Peyer's patch (tissue), 4 donors: ENCODE measurements around the gene HOXA1. TPM values are rescaled to one million over a fixed set of nuclear protein-coding genes. Genes with fewer than 3 reads are reported as not detected.
"Not testable (repeated sequence)": the region's sequence is repeated elsewhere in the genome, so short reads cannot be mapped to it uniquely, and the experiment has no call there.

Experiments
- DNase-seq, 3 donors: peaks; one replicate each; pipeline ENCODE4 v3.0.0-alpha.2; 2017 to 2019
- H3K27ac ChIP-seq, 4 donors: fragments of 200-600 bp; sonication (generic); one replicate each; pipeline ENCODE4 v1.5.1; 2016 to 2019
- H3K27me3 ChIP-seq, 2 donors: fragments of 200-600 bp; sonication (generic); one replicate each; pipeline ENCODE4 v1.5.1; 2019
- H3K36me3 ChIP-seq, 3 donors: fragments of 200-600 bp; sonication (generic); one replicate each; pipeline ENCODE4 v1.5.1; 2016 to 2019
- H3K4me1 ChIP-seq, 4 donors: fragments of 200-600 bp; sonication (generic); one replicate each; pipeline ENCODE4 v1.5.1; 2016 to 2019
- H3K4me3 ChIP-seq, 4 donors: fragments of 200-600 bp; sonication (generic); 1 replicate in 3 of 4; 2 replicates in 1 of 4; pipeline ENCODE4 v1.5.1; 2016 to 2019; ENCODE audit warnings: mild to moderate bottlenecking in 1 of 4
- H3K9me3 ChIP-seq, 4 donors: fragments of 200-600 bp; sonication (generic); one replicate each; pipeline ENCODE4 v1.5.1; 2016 to 2019; ENCODE audit warnings: mild to moderate bottlenecking in 1 of 4
- CTCF ChIP-seq, 6 experiments: fragments of 450-650 bp in 4 of 6; fragments of 200-600 bp in 2 of 6; sonication (generic) in 1 of 6; IDR thresholded peaks; one replicate each; pipeline ENCODE4 v1.5.1; 2017 to 2019; ENCODE audit warnings: antibody characterized with exemption in 6 of 6, mild to moderate bottlenecking in 3 of 6, moderate library complexity in 1 of 6
- POLR2A ChIP-seq, 2 donors: fragments of 450-650 bp; IDR thresholded peaks; one replicate each; pipeline ENCODE4 v1.5.1; 2017; ENCODE audit warnings: antibody characterized with exemption in 2 of 2, mild to moderate bottlenecking in 2 of 2, moderate library complexity in 2 of 2
- total RNA-seq, 4 donors: library from RNA; depleted of rRNA; stranded (reverse); fragments of >200 nt; gene quantifications; one replicate each; pipeline ENCODE4 v1.1.0, GENCODE V29; 2016

The HOXA1 gene
- total RNA-seq, 4 donors from 2014 or later: 1.7 to 5.3 (median 1.9) TPM

GRCh38 chr7:27062946-27063345 lies 32.9 kb downstream of the HOXA1 start:
- no peaks in the 10 kb centered on the region for H3K36me3 ChIP-seq
- no peaks in the 10 kb centered on the region for H3K27me3 ChIP-seq
- H3K4me1 ChIP-seq: no peaks in the 10 kb centered on the region
- DNase-seq: no peak
- H3K27ac ChIP-seq: no peak overlapping the region
- H3K4me3 ChIP-seq: no peak overlapping the region
- H3K9me3 ChIP-seq: no peaks in the 10 kb centered on the region
- TF ChIP-seq POLR2A (IDR thresholded peaks at IDR 0.05): no peak
- no peak for TF ChIP-seq CTCF (IDR thresholded peaks at IDR 0.05)

GRCh38 chr7:27053153-27053552 lies 42.6 kb downstream of the HOXA1 start:
- TF ChIP-seq CTCF (IDR thresholded peaks at IDR 0.05) (no peak), POLR2A (IDR thresholded peaks at IDR 0.05) (no peak)
- no peak overlapping the region for H3K27ac ChIP-seq
- no peaks in the 10 kb centered on the region for H3K27me3 ChIP-seq
- no peaks in the 10 kb centered on the region for H3K4me1 ChIP-seq
- no peak for DNase-seq
- no peaks in the 10 kb centered on the region for H3K36me3 ChIP-seq
- no peaks in the 10 kb centered on the region for H3K9me3 ChIP-seq
- H3K4me3 ChIP-seq: no peak overlapping the region

GRCh38 chr7:27051451-27051850 lies 44.3 kb downstream of the HOXA1 start:
- H3K27me3 ChIP-seq: no peaks in the 10 kb centered on the region
- H3K4me1 ChIP-seq: no peaks in the 10 kb centered on the region
- no peak for DNase-seq
- H3K27ac ChIP-seq: no peak overlapping the region
- H3K36me3 ChIP-seq: no peaks in the 10 kb centered on the region
- TF ChIP-seq CTCF (IDR thresholded peaks at IDR 0.05): no peak
- no peak for TF ChIP-seq POLR2A (IDR thresholded peaks at IDR 0.05)
- no peak overlapping the region for H3K4me3 ChIP-seq
- no peaks in the 10 kb centered on the region for H3K9me3 ChIP-seq

GRCh38 chr7:27048438-27048837 lies 47.4 kb downstream of the HOXA1 start:
- H3K4me3 ChIP-seq: no peak overlapping the region
- TF ChIP-seq POLR2A (IDR thresholded peaks at IDR 0.05): no peak
- no peak for TF ChIP-seq CTCF (IDR thresholded peaks at IDR 0.05)
- DNase-seq: no peak
- no peak overlapping the region for H3K27ac ChIP-seq
- H3K27me3 ChIP-seq: no peaks in the 10 kb centered on the region
- no peaks in the 10 kb centered on the region for H3K36me3 ChIP-seq
- no peaks in the 10 kb centered on the region for H3K9me3 ChIP-seq
- H3K4me1 ChIP-seq: no peaks in the 10 kb centered on the region

GRCh38 chr7:27046854-27047549 lies 48.8 kb downstream of the HOXA1 start:
- Histone ChIP-seq H3K27me3 (no peaks in the 10 kb centered on the region), H3K36me3 (no peaks in the 10 kb centered on the region), H3K4me1 (no peaks in the 10 kb centered on the region), H3K27ac (no peak overlapping the region), H3K9me3 (no peaks in the 10 kb centered on the region), H3K4me3 (no peak overlapping the region)
- TF ChIP-seq POLR2A (IDR thresholded peaks at IDR 0.05) (no peak), CTCF (IDR thresholded peaks at IDR 0.05) (no peak)
- no peak for DNase-seq

GRCh38 chr7:27045972-27046371 lies 49.8 kb downstream of the HOXA1 start:
- not testable (repeated sequence) for H3K9me3 ChIP-seq, H3K4me1 ChIP-seq

GRCh38 chr7:27045066-27045465 lies 50.7 kb downstream of the HOXA1 start:
- not testable (repeated sequence) for H3K9me3 ChIP-seq, H3K36me3 ChIP-seq, H3K4me3 ChIP-seq, H3K27ac ChIP-seq, H3K27me3 ChIP-seq, H3K4me1 ChIP-seq, DNase-seq

More at GRCh38 chr7:27045972-27046371, 49.8 kb downstream of the HOXA1 start:
- DNase-seq, H3K36me3 ChIP-seq, H3K27me3 ChIP-seq, H3K4me3 ChIP-seq, H3K27ac ChIP-seq: not testable (repeated sequence)
